Heart left ventricle (tissue), 13 donors: Measurements from ENCODE around the gene APOLD1.

Experiments used
- POLR2A ChIP-seq, 2 donors: fragments of 450-650 bp; IDR thresholded peaks; one replicate each; pipeline ENCODE4 v1.6.1; 2017; ENCODE audit warnings: antibody characterized with exemption in 2 of 2, mild to moderate bottlenecking in 2 of 2, moderate library complexity in 2 of 2
- TF ChIP-seq, protein P1 (sequence below), 12 donors: fragments of 200-600 bp; sonication (generic) in 4 of 12; IDR thresholded peaks; one replicate each; pipeline versions ENCODE4 v1.5.0 to v1.8.0; 2018 to 2022; ENCODE audit warnings: antibody characterized with exemption in 12 of 12, mild to moderate bottlenecking in 5 of 12
- donor health status: ischemic (EF 13 %, LVEDD 7.1; RV severe dilation, severe dysfunction).
- donor health status: DM: no; HTN: yes; CAD: no.
- donor health status: DM: no; HTN: no; CAD: no.
- donor health status: ischemic (EF 25% LVEDD 6.9; RV normal size, moderate dysfunction).
- donor health status: ischemic (EF 25% LVEDD 5.7; RV mildly dilated, moderate dysfunction).
- donor health status: ischemic (EF 35%, LVEDD 5.7; RV mildly dilated, moderate dysfunction).
- donor health status: nonischemic (EF 11% LVEDD 7.7; RV severe dilation, severe dysfunction).
- donor health status: DM: yes; HTN: yes; CAD: no.
- donor health status: PGD.
- donor health status: ischemic (EF 29% LVEDD 5.4; RV normal size, mild dysfunction).
- donor health status: nonischemic (EF 23%, LVEDD 6.1; RV moderate dilation, normal function).

DNA sequence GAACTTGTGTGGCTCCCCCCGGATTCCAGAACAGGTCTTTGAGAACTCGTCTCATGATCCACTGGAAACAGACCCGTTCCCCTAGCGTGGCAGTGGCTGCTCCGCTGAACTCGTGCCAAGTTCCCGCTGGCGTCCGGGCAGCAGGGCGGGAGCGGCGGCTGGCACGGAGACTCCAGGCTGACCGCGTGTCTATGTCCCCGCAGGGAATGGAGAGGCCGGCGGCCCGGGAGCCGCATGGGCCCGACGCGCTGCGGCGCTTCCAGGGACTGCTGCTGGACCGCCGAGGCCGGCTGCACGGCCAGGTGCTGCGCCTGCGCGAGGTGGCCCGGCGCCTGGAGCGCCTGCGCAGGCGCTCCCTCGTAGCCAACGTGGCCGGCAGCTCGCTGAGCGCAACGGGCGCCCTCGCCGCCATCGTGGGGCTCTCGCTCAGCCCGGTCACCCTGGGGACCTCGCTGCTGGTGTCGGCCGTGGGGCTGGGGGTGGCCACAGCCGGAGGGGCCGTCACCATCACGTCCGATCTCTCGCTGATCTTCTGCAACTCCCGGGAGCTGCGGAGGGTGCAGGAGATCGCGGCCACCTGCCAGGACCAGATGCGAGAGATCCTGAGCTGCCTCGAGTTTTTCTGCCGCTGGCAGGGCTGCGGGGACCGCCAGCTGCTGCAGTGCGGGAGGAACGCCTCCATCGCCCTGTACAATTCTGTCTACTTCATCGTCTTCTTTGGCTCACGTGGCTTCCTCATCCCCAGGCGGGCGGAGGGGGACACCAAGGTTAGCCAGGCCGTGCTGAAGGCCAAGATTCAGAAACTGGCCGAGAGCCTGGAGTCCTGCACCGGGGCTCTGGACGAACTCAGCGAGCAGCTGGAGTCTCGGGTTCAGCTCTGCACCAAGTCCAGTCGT, 1.5 kb downstream of the APOLD1 start:
- TF ChIP-seq POLR2A (IDR thresholded peaks at IDR 0.05) = peak in 1 of 2 donors; percentile 79
- TF ChIP-seq, protein P1, sequence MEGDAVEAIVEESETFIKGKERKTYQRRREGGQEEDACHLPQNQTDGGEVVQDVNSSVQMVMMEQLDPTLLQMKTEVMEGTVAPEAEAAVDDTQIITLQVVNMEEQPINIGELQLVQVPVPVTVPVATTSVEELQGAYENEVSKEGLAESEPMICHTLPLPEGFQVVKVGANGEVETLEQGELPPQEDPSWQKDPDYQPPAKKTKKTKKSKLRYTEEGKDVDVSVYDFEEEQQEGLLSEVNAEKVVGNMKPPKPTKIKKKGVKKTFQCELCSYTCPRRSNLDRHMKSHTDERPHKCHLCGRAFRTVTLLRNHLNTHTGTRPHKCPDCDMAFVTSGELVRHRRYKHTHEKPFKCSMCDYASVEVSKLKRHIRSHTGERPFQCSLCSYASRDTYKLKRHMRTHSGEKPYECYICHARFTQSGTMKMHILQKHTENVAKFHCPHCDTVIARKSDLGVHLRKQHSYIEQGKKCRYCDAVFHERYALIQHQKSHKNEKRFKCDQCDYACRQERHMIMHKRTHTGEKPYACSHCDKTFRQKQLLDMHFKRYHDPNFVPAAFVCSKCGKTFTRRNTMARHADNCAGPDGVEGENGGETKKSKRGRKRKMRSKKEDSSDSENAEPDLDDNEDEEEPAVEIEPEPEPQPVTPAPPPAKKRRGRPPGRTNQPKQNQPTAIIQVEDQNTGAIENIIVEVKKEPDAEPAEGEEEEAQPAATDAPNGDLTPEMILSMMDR (IDR thresholded peaks at IDR 0.05) = peak in 4 of 12 donors; percentile 6 to 21 (median 14)
